HCT116 (cell line): ENCODE data around the gene GALR3. TPM values are rescaled to one million over a fixed set of nuclear protein-coding genes. Genes with fewer than 3 reads are reported as not detected.

Experiments
- ATAC-seq: fragments of 200-7000 bp; cut with Tn5 transposase; 2 replicates; pipeline ENCODE4 v1.9.1; 2020; ENCODE audit warnings: mild to moderate bottlenecking, moderate library complexity
- BruUV-seq: library from RNA; stranded (reverse); fragments of 400-500 nt; replicated peaks from 2 replicates; lab custom pipeline; 2021; lab: Mats Ljungman, UMichigan
- CTCF ChIA-PET: fragments of 300-600 bp; sonication (Branson Sonifier 250); formaldehyde crosslinking; loops from one replicate; lab custom pipeline; 2021; ENCODE audit warnings: antibody characterized with exemption; lab: Charles Lee
- POLR2A ChIA-PET: fragments of 300-600, 350-600 bp; sonication (Branson Sonifier 250); formaldehyde crosslinking; loops from one replicate; lab custom pipeline; 2021; ENCODE audit warnings: antibody characterized with exemption; lab: Charles Lee
- RAD21 ChIA-PET, 2 experiments: fragments of 300-600 bp; sonication (Branson Sonifier 250); formaldehyde crosslinking; loops; one replicate each; lab custom pipeline; 2023; ENCODE audit warnings: low total read pairs in 2 of 2; ENCODE audit not compliant: uncharacterized antibody in 2 of 2, unreplicated experiment in 2 of 2, low non-redundant PET in 1 of 2; lab: Charles Lee
- DNase-seq: peaks from one replicate; pipeline ENCODE4 v3.0.0-alpha.2; 2010; ENCODE audit warnings: low read depth, low spot score
- H2AFZ ChIP-seq: fragments of 200-600 bp; shearing (Covaris generic), sonication (generic); 2 replicates; pipeline ENCODE4 v1.6.1; 2017; ENCODE audit warnings: low read depth, mixed run types, mixed read lengths, antibody characterized with exemption, low read length; ENCODE audit not compliant: poor library complexity, severe bottlenecking
- H3K27ac ChIP-seq: 2 replicates; pipeline ENCODE4 v1.5.1; 2012; ENCODE audit warnings: low read depth, low read length
- H3K27me3 ChIP-seq: fragments of 200-600 bp; sonication (generic); 2 replicates; pipeline ENCODE4 v1.6.1; 2016; ENCODE audit warnings: mixed run types, low read length, mixed read lengths; ENCODE audit not compliant: insufficient read depth
- H3K36me3 ChIP-seq, 2 experiments: fragments of 200-500 bp in 1 of 2; fragments of 200-600 bp in 1 of 2; sonication (Bioruptor generic) in 1 of 2; sonication (generic) in 1 of 2; 2 replicates each; pipeline versions ENCODE4 v1.5.1 to v1.6.1; 2014 to 2016; ENCODE audit warnings: low read length in 2 of 2, inconsistent platforms in 1 of 2, mixed read lengths in 1 of 2, mixed run types in 1 of 2; ENCODE audit not compliant: insufficient read depth in 2 of 2, control insufficient read depth in 1 of 2
- H3K4me1 ChIP-seq, 2 experiments: fragments of 200-600 bp in 1 of 2; sonication (generic) in 1 of 2; 2 replicates each; pipeline versions ENCODE4 v1.5.1 to v1.6.1; 2012 to 2017; ENCODE audit warnings: low read length in 2 of 2, inconsistent platforms in 1 of 2, mild to moderate bottlenecking in 1 of 2, mixed read lengths in 1 of 2, mixed run types in 1 of 2, moderate library complexity in 1 of 2; ENCODE audit not compliant: insufficient read depth in 2 of 2, control insufficient read depth in 1 of 2
- H3K4me2 ChIP-seq: fragments of 200-600 bp; sonication (generic); 2 replicates; pipeline ENCODE4 v1.6.1; 2017; ENCODE audit warnings: mixed run types, low read length, mixed read lengths
- H3K4me3 ChIP-seq, 2 experiments: fragments of 200-600 bp in 1 of 2; sonication (generic) in 1 of 2; replicated peaks in 1 of 2; 2 replicates each; pipeline ENCODE4 v1.5.1; 2011 to 2016; ENCODE audit warnings: low read length in 2 of 2, control low read depth in 1 of 2, low read depth in 1 of 2, mild to moderate bottlenecking in 1 of 2, mixed read lengths in 1 of 2, mixed run types in 1 of 2
- H3K79me2 ChIP-seq: fragments of 200-600 bp; sonication (generic); 2 replicates; pipeline ENCODE4 v1.6.1; 2017; ENCODE audit warnings: mild to moderate bottlenecking, mixed run types, low read length, moderate library complexity, mixed read lengths; ENCODE audit not compliant: insufficient read depth
- H3K9ac ChIP-seq: fragments of 200-600 bp; sonication (generic); 2 replicates; pipeline ENCODE4 v1.6.1; 2016; ENCODE audit warnings: low read length, mixed read lengths
- H3K9me2 ChIP-seq: fragments of 200-600 bp; sonication (generic), shearing (Covaris generic); 2 replicates; pipeline ENCODE4 v1.6.1; 2017; ENCODE audit warnings: mixed run types, mild to moderate bottlenecking, moderate library complexity; ENCODE audit not compliant: insufficient read depth
- H3K9me3 ChIP-seq, 2 experiments: fragments of 200-500 bp in 1 of 2; fragments of 200-600 bp in 1 of 2; sonication (Bioruptor generic) in 1 of 2; sonication (generic) in 1 of 2; 2 replicates each; pipeline ENCODE4 v1.6.1; 2014 to 2017; ENCODE audit warnings: low read length in 2 of 2, mixed read lengths in 2 of 2, inconsistent platforms in 1 of 2, low read depth in 1 of 2, mild to moderate bottlenecking in 1 of 2, mixed run types in 1 of 2, moderate library complexity in 1 of 2; ENCODE audit not compliant: control insufficient read depth in 1 of 2, insufficient read depth in 1 of 2
- H4K20me1 ChIP-seq: fragments of 200-600 bp; sonication (generic), shearing (Covaris generic); 2 replicates; pipeline ENCODE4 v1.6.1; 2017; ENCODE audit warnings: mixed run types, mild to moderate bottlenecking, moderate library complexity; ENCODE audit not compliant: insufficient read depth
- CBX3 ChIP-seq: IDR thresholded peaks from 2 replicates; pipeline ENCODE4 v1.6.1; 2012; ENCODE audit warnings: low read depth
- CEBPB ChIP-seq: IDR thresholded peaks from 2 replicates; pipeline ENCODE4 v1.6.1; 2012; ENCODE audit warnings: low read depth
- CTCF ChIP-seq, 3 experiments: fragments of 200-600 bp in 1 of 3; sonication (generic) in 1 of 3; IDR thresholded peaks in 2 of 3; conservative IDR thresholded peaks in 1 of 3; 2 replicates each; pipeline ENCODE4 v1.5.1; 2012 to 2017; ENCODE audit warnings: low read depth in 2 of 3, low read length in 2 of 3, antibody characterized with exemption in 1 of 3, borderline replicate concordance in 1 of 3, control low read depth in 1 of 3, mild to moderate bottlenecking in 1 of 3, mixed read lengths in 1 of 3, mixed run types in 1 of 3, moderate library complexity in 1 of 3; ENCODE audit not compliant: insufficient read depth in 1 of 3
- EGR1 ChIP-seq: IDR thresholded peaks from 2 replicates; pipeline ENCODE4 v1.6.1; 2012; ENCODE audit warnings: low read depth
- ELF1 ChIP-seq: IDR thresholded peaks from 2 replicates; pipeline ENCODE4 v1.6.1; 2012; ENCODE audit warnings: low read depth, borderline replicate concordance
- FOSL1 ChIP-seq: IDR thresholded peaks from 2 replicates; pipeline ENCODE4 v1.6.1; 2012; ENCODE audit warnings: low read depth
- JUND ChIP-seq: IDR thresholded peaks from 2 replicates; pipeline ENCODE4 v1.6.1; 2012
- MAX ChIP-seq: IDR thresholded peaks from 2 replicates; pipeline ENCODE4 v1.6.1; 2012
- POLR2A ChIP-seq: IDR thresholded peaks from 2 replicates; pipeline ENCODE4 v1.7.0; 2011; ENCODE audit warnings: borderline replicate concordance; ENCODE audit not compliant: insufficient read depth, insufficient read length; ENCODE audit errors: extremely low read depth
- POLR2AphosphoS5 ChIP-seq: IDR thresholded peaks from 2 replicates; pipeline ENCODE4 v1.6.1; 2011; ENCODE audit warnings: mild to moderate bottlenecking, low read depth, low read length, moderate library complexity
- SIN3A ChIP-seq: IDR thresholded peaks from 2 replicates; pipeline ENCODE4 v1.6.1; 2012; ENCODE audit warnings: low read depth
- SP1 ChIP-seq: IDR thresholded peaks from 2 replicates; pipeline ENCODE4 v1.6.1; 2012; ENCODE audit warnings: low read depth
- SRF ChIP-seq: IDR thresholded peaks from 2 replicates; pipeline ENCODE4 v1.6.1; 2012; ENCODE audit warnings: low read depth
- TCF7L2 ChIP-seq: IDR thresholded peaks from 2 replicates; pipeline ENCODE4 v1.7.0; 2011; ENCODE audit warnings: borderline replicate concordance, inconsistent platforms; ENCODE audit not compliant: insufficient read depth, insufficient read length; ENCODE audit errors: extremely low read depth
- ZBTB33 ChIP-seq: IDR thresholded peaks from 2 replicates; pipeline ENCODE4 v1.6.1; 2011; ENCODE audit warnings: mild to moderate bottlenecking, low read length, moderate library complexity; ENCODE audit not compliant: insufficient replicate concordance; ENCODE audit errors: extremely low read depth
- ZFX ChIP-seq: fragments of 450-650 bp; IDR thresholded peaks from 2 replicates; pipeline ENCODE4 v1.6.1; 2017
- ZNF274 ChIP-seq: fragments of 200-500 bp; sonication (Bioruptor generic); IDR thresholded peaks from 2 replicates; pipeline ENCODE4 v1.6.1; 2014; ENCODE audit warnings: mild to moderate bottlenecking, low read depth, low read length, inconsistent platforms
- intact Hi-C: fragments of 100-400 bp; cut with micrococcal nuclease; formaldehyde crosslinking; loops from 2 replicates; pipeline ENCODE4 v1.10.0; 2022
- microRNA counts: library from miRNA; unstranded; fragments of <30 nt; microRNA quantifications from one replicate; lab custom pipeline; 2015
- microRNA-seq: library from miRNA; unstranded; fragments of <30 nt; microRNA quantifications from one replicate; pipeline ENCODE4, GENCODE V29; 2016; ENCODE audit warnings: borderline number of aligned reads
- total RNA-seq: library from RNA; stranded (reverse); gene quantifications from one replicate; pipeline ENCODE4 v1.2.1, GENCODE V29; 2021; ENCODE audit not compliant: unreplicated experiment

Gene GALR3
- total RNA-seq, 1 experiment from 2014 or later: 0.32 TPM

GRCh38 chr22:37870273-37870672, 47.1 kb downstream of the GALR3 start:
- ChIA-PET RAD21 (no interaction called here), CTCF (interaction anchor here (0.6 kb wide), 1 partner anchor 9 kb away, joined by 3 read pairs; no protein-coding TSS in a partner anchor), POLR2A (no interaction called here)
- Histone ChIP-seq H3K9me2 (no peaks in the 10 kb centered on the region), H3K36me3 (peaks cover 71 to 73% of the 10 kb centered on the region in 2 experiments), H3K79me2 (peaks cover 84% of the 10 kb centered on the region), H3K27ac (no peak overlapping the region), H3K4me3 (no peak overlapping the region), H3K4me2 (no peak overlapping the region), H2AFZ (no peak overlapping the region), H3K27me3 (no peaks in the 10 kb centered on the region), H3K4me1 (no peaks in the 10 kb centered on the region), H3K9me3 (no peaks in the 10 kb centered on the region), H3K9ac (no peak overlapping the region), H4K20me1 (peaks cover 10% of the 10 kb centered on the region)
- DNase-seq: no peak
- no peak for ATAC-seq
- no TSS peak for BruUV-seq
- TF ChIP-seq CTCF (IDR thresholded peaks at IDR 0.05 in 2 of 3, conservative IDR thresholded peaks at IDR 0.05 in 1 of 3; ENCODE audit: borderline replicate concordance in 1 of 3, insufficient read depth in 1 of 3, low read depth in 2 of 3, low read length in 2 of 3) (no peak), JUND (no peak), POLR2A (no peak), MAX (no peak), CBX3 (no peak), SP1 (no peak), SRF (no peak), TCF7L2 (no peak), ZNF274 (no peak), ELF1 (no peak), ZFX (no peak), CEBPB (no peak), FOSL1 (no peak), ZBTB33 (no peak), SIN3A (no peak), POLR2AphosphoS5 (no peak), EGR1 (no peak)
- intact Hi-C loops: no loop called here

MicroRNAs within 50 kb of the gene (microRNA counts, 767-probe panel; counts per million panel counts)
- microRNA hsa-miR-658 (lab: Ali Mortazavi, UCI) (not detected), microRNA hsa-miR-659-3p (lab: Ali Mortazavi, UCI) (not detected)

Small RNAs within 50 kb of the gene (microRNA-seq; reads per million reads assigned to microRNA genes)
- 3.2 reads per million for gene MIR659

Other genes with a start within 250 kb of the GALR3 start
- gene LGALS2, start 243.3 kb upstream of the GALR3 start, total RNA-seq: not detected
- gene GGA1, start 214.5 kb upstream of the GALR3 start, total RNA-seq: 89.8 TPM
- 48.4 TPM for gene SH3BP1, start 183.7 kb upstream of the GALR3 start, total RNA-seq
- gene PDXP, start 164.7 kb upstream of the GALR3 start, total RNA-seq: 42.7 TPM
- 1,080 TPM for gene LGALS1, start 147.7 kb upstream of the GALR3 start, total RNA-seq
- 31.4 TPM for gene NOL12, start 137.0 kb upstream of the GALR3 start, total RNA-seq
- 244 TPM for gene TRIOBP, start 126.3 kb upstream of the GALR3 start, total RNA-seq
- gene GCAT, start 15.4 kb upstream of the GALR3 start, total RNA-seq: 88.7 TPM
- 29.8 TPM for gene ANKRD54, start 21.0 kb downstream of the GALR3 start, total RNA-seq
- 687 TPM for gene EIF3L, start 26.0 kb downstream of the GALR3 start, total RNA-seq
- 35.2 TPM for gene MICALL1, start 82.9 kb downstream of the GALR3 start, total RNA-seq
- gene C22orf23, start 130.2 kb downstream of the GALR3 start, total RNA-seq: 0.47 TPM
- gene POLR2F, start 130.3 kb downstream of the GALR3 start, total RNA-seq: 107 TPM
- gene SOX10, start 161.2 kb downstream of the GALR3 start, total RNA-seq: not detected
- 40.0 TPM for gene PICK1, start 234.0 kb downstream of the GALR3 start, total RNA-seq